ENCODE measurements around the gene FOXD1.

- TF ChIP-seq POLR2A (IDR thresholded peaks at IDR 0.05) = no peak
- TF ChIP-seq CTCF (IDR thresholded peaks at IDR 0.05) = no peak
Observed at GRCh38 chr5:73444499-73445438, 3.8 kb downstream of the FOXD1 start.
